GM12801 (cell line): ENCODE results near the gene KLHL30.

ENCODE experiments used
- CTCF ChIP-seq: IDR thresholded peaks from one replicate; pipeline ENCODE4 v1.5.1; 2011; ENCODE audit warnings: control low read depth; ENCODE audit not compliant: insufficient read length; ENCODE audit errors: extremely low read depth

Gene KLHL30

GRCh38 chr2:238159661-238160205 is 21.3 kb downstream of the KLHL30 start:
- no peak for TF ChIP-seq CTCF

GRCh38 chr2:238160206-238161129 is 22.0 kb downstream of the KLHL30 start:
- TF ChIP-seq CTCF: no peak

GRCh38 chr2:238161291-238162051 is 23.0 kb downstream of the KLHL30 start:
- no peak for TF ChIP-seq CTCF

GRCh38 chr2:238162251-238162845 is 23.9 kb downstream of the KLHL30 start:
- no peak for TF ChIP-seq CTCF

GRCh38 chr2:238162846-238163441 is 24.5 kb downstream of the KLHL30 start:
- TF ChIP-seq CTCF: no peak

GRCh38 chr2:238163481-238164198 is 25.2 kb downstream of the KLHL30 start:
- no peak for TF ChIP-seq CTCF
